ENCODE measurements around the gene NRM.

Gene NRM

GRCh38 chr6:30691208-30691847 is 544 bp upstream of the NRM start:
- no peak overlapping the region for H3K4me3 ChIP-seq (ENCODE audit: low read depth, low read length)
- H3K79me1 ChIP-seq (ENCODE audit: low read length): peaks cover 15% of the 10 kb centered on the region
- H3K27me3 ChIP-seq (ENCODE audit: insufficient read depth, low read length): no peaks in the 10 kb centered on the region
- peak overlapping the region; percentile 74 for H3K4me2 ChIP-seq (ENCODE audit: low read length)
- H3K18ac ChIP-seq (ENCODE audit: low read length): no peak overlapping the region
- no peak overlapping the region for H3K27ac ChIP-seq (ENCODE audit: low read depth, low read length)
- no peak overlapping the region for H3K14ac ChIP-seq (ENCODE audit: low read length)
- no peak overlapping the region for H2BK120ac ChIP-seq (ENCODE audit: insufficient read depth, low read length, poor library complexity)
- no peak overlapping the region for H4K12ac ChIP-seq (ENCODE audit: low read depth, low read length)
- H2BK5ac ChIP-seq (ENCODE audit: low read depth, low read length, poor library complexity): no peak overlapping the region
- H3K36me3 ChIP-seq (ENCODE audit: control insufficient read depth in 1 of 2, insufficient read depth in 2 of 2, low read length in 2 of 2): peaks cover 0 to 5% of the 10 kb centered on the region in 2 experiments
- peaks cover 8% of the 10 kb centered on the region for H3K79me2 ChIP-seq (ENCODE audit: control insufficient read depth, insufficient read depth, low read length, poor library complexity)
- H3K9ac ChIP-seq (ENCODE audit: low read length): no peak overlapping the region
- H2AFZ ChIP-seq (ENCODE audit: insufficient read depth, low read length, poor library complexity): no peak overlapping the region
- no peak overlapping the region for H3K4ac ChIP-seq (ENCODE audit: low read depth, low read length)
- peaks cover 15 to 17% of the 10 kb centered on the region in 2 experiments for H3K4me1 ChIP-seq (ENCODE audit: control insufficient read depth in 1 of 2, insufficient read depth in 2 of 2, low read length in 2 of 2)
- no peak overlapping the region for H4K8ac ChIP-seq (ENCODE audit: low read depth, low read length)
- DNase-seq: peak; percentile 55 to 58
- no peak overlapping the region for H2BK12ac ChIP-seq (ENCODE audit: low read length)
- H3K9me3 ChIP-seq (ENCODE audit: insufficient read depth, low read depth, low read length): peaks cover 1% of the 10 kb centered on the region
- WGBS (ENCODE audit: extremely low coverage, insufficient coverage, insufficient read length): no CpG with 5 or more reads among the region's 8 CpGs
- H3K23ac ChIP-seq (ENCODE audit: low read length): no peak overlapping the region
- H2AK5ac ChIP-seq (ENCODE audit: low read length): no peak overlapping the region
- no peak overlapping the region for H4K91ac ChIP-seq (ENCODE audit: low read depth, low read length)

GRCh38 chr6:30689985-30690384 is 799 bp downstream of the NRM start:
- no peak overlapping the region for H2BK5ac ChIP-seq (ENCODE audit: low read depth, low read length, poor library complexity)
- H3K14ac ChIP-seq (ENCODE audit: low read length): no peak overlapping the region
- no peak overlapping the region for H4K8ac ChIP-seq (ENCODE audit: low read depth, low read length)
- H3K4me1 ChIP-seq (ENCODE audit: control insufficient read depth in 1 of 2, insufficient read depth in 2 of 2, low read length in 2 of 2): peaks cover 26 to 27% of the 10 kb centered on the region in 2 experiments
- no peak overlapping the region for H2AK5ac ChIP-seq (ENCODE audit: low read length)
- peaks cover 3 to 8% of the 10 kb centered on the region in 2 experiments for H3K36me3 ChIP-seq (ENCODE audit: control insufficient read depth in 1 of 2, insufficient read depth in 2 of 2, low read length in 2 of 2)
- H3K9ac ChIP-seq (ENCODE audit: low read length): peak overlapping the region; percentile 30
- no peak overlapping the region for H4K12ac ChIP-seq (ENCODE audit: low read depth, low read length)
- peak overlapping the region; percentile 40 for H4K91ac ChIP-seq (ENCODE audit: low read depth, low read length)
- WGBS (ENCODE audit: extremely low coverage, insufficient coverage, insufficient read length): no CpG with 5 or more reads among the region's 4 CpGs
- H3K23ac ChIP-seq (ENCODE audit: low read length): no peak overlapping the region
- H3K79me1 ChIP-seq (ENCODE audit: low read length): peaks cover 25% of the 10 kb centered on the region
- H2BK120ac ChIP-seq (ENCODE audit: insufficient read depth, low read length, poor library complexity): no peak overlapping the region
- H2AFZ ChIP-seq (ENCODE audit: insufficient read depth, low read length, poor library complexity): no peak overlapping the region
- H3K4ac ChIP-seq (ENCODE audit: low read depth, low read length): no peak overlapping the region
- DNase-seq: no peak
- H3K79me2 ChIP-seq (ENCODE audit: control insufficient read depth, insufficient read depth, low read length, poor library complexity): peaks cover 22% of the 10 kb centered on the region
- H3K27me3 ChIP-seq (ENCODE audit: insufficient read depth, low read length): no peaks in the 10 kb centered on the region
- H3K18ac ChIP-seq (ENCODE audit: low read length): no peak overlapping the region
- peaks cover 1% of the 10 kb centered on the region for H3K9me3 ChIP-seq (ENCODE audit: insufficient read depth, low read depth, low read length)
- peak overlapping the region; percentile 14 for H2BK12ac ChIP-seq (ENCODE audit: low read length)
- H3K4me3 ChIP-seq (ENCODE audit: low read depth, low read length): no peak overlapping the region
- H3K27ac ChIP-seq (ENCODE audit: low read depth, low read length): no peak overlapping the region
- H3K4me2 ChIP-seq (ENCODE audit: low read length): peak overlapping the region; percentile 56

GRCh38 chr6:30689022-30689865 is 1.5 kb downstream of the NRM start:
- peak overlapping the region; percentile 6 for H2AK5ac ChIP-seq (ENCODE audit: low read length)
- no CpG with 5 or more reads among the region's 11 CpGs for WGBS (ENCODE audit: extremely low coverage, insufficient coverage, insufficient read length)
- no peak for DNase-seq

GRCh38 chr6:30688569-30688968 is 2.2 kb downstream of the NRM start:
- Histone ChIP-seq H3K36me3 (ENCODE audit: control insufficient read depth in 1 of 2, insufficient read depth in 2 of 2, low read length in 2 of 2) (peaks cover 6 to 8% of the 10 kb centered on the region in 2 experiments), H3K9me3 (ENCODE audit: insufficient read depth, low read depth, low read length) (peaks cover 1% of the 10 kb centered on the region), H3K79me1 (ENCODE audit: low read length) (peaks cover 25% of the 10 kb centered on the region), H3K4me3 (ENCODE audit: low read depth, low read length) (no peak overlapping the region), H3K14ac (ENCODE audit: low read length) (no peak overlapping the region), H4K8ac (ENCODE audit: low read depth, low read length) (no peak overlapping the region), H2BK5ac (ENCODE audit: low read depth, low read length, poor library complexity) (no peak overlapping the region), H4K12ac (ENCODE audit: low read depth, low read length) (no peak overlapping the region), H2AK5ac (ENCODE audit: low read length) (no peak overlapping the region), H3K4me1 (ENCODE audit: control insufficient read depth in 1 of 2, insufficient read depth in 2 of 2, low read length in 2 of 2) (peaks cover 30 to 33% of the 10 kb centered on the region in 2 experiments), H3K4me2 (ENCODE audit: low read length) (no peak overlapping the region), H3K18ac (ENCODE audit: low read length) (no peak overlapping the region), H2BK12ac (ENCODE audit: low read length) (no peak overlapping the region), H4K91ac (ENCODE audit: low read depth, low read length) (no peak overlapping the region), H3K23ac (ENCODE audit: low read length) (no peak overlapping the region), H2BK120ac (ENCODE audit: insufficient read depth, low read length, poor library complexity) (no peak overlapping the region), H3K27ac (ENCODE audit: low read depth, low read length) (no peak overlapping the region), H3K4ac (ENCODE audit: low read depth, low read length) (no peak overlapping the region), H2AFZ (ENCODE audit: insufficient read depth, low read length, poor library complexity) (no peak overlapping the region), H3K79me2 (ENCODE audit: control insufficient read depth, insufficient read depth, low read length, poor library complexity) (peaks cover 31% of the 10 kb centered on the region), H3K9ac (ENCODE audit: low read length) (no peak overlapping the region), H3K27me3 (ENCODE audit: insufficient read depth, low read length) (no peaks in the 10 kb centered on the region)
- no CpG with 5 or more reads among the region's 9 CpGs for WGBS (ENCODE audit: extremely low coverage, insufficient coverage, insufficient read length)
- no peak for DNase-seq

More at GRCh38 chr6:30689022-30689865, 1.5 kb downstream of the NRM start:
- Histone ChIP-seq H3K27ac (ENCODE audit: low read depth, low read length) (no peak overlapping the region), H3K18ac (ENCODE audit: low read length) (no peak overlapping the region), H3K4me3 (ENCODE audit: low read depth, low read length) (no peak overlapping the region), H4K12ac (ENCODE audit: low read depth, low read length) (no peak overlapping the region), H4K8ac (ENCODE audit: low read depth, low read length) (no peak overlapping the region), H3K14ac (ENCODE audit: low read length) (no peak overlapping the region), H3K27me3 (ENCODE audit: insufficient read depth, low read length) (no peaks in the 10 kb centered on the region), H3K36me3 (ENCODE audit: control insufficient read depth in 1 of 2, insufficient read depth in 2 of 2, low read length in 2 of 2) (peaks cover 6 to 8% of the 10 kb centered on the region in 2 experiments), H3K4ac (ENCODE audit: low read depth, low read length) (no peak overlapping the region), H2AFZ (ENCODE audit: insufficient read depth, low read length, poor library complexity) (no peak overlapping the region), H3K9ac (ENCODE audit: low read length) (no peak overlapping the region), H2BK5ac (ENCODE audit: low read depth, low read length, poor library complexity) (no peak overlapping the region), H3K9me3 (ENCODE audit: insufficient read depth, low read depth, low read length) (peaks cover 1% of the 10 kb centered on the region), H2BK120ac (ENCODE audit: insufficient read depth, low read length, poor library complexity) (no peak overlapping the region), H3K23ac (ENCODE audit: low read length) (no peak overlapping the region), H3K79me2 (ENCODE audit: control insufficient read depth, insufficient read depth, low read length, poor library complexity) (peaks cover 28% of the 10 kb centered on the region), H3K4me1 (ENCODE audit: control insufficient read depth in 1 of 2, insufficient read depth in 2 of 2, low read length in 2 of 2) (peaks cover 30 to 32% of the 10 kb centered on the region in 2 experiments), H3K79me1 (ENCODE audit: low read length) (peaks cover 25% of the 10 kb centered on the region), H3K4me2 (ENCODE audit: low read length) (no peak overlapping the region), H2BK12ac (ENCODE audit: low read length) (no peak overlapping the region), H4K91ac (ENCODE audit: low read depth, low read length) (no peak overlapping the region)

Data from trophoblast cell (in vitro differentiated cells and primary cell).